OCI-LY3 (cell line): ENCODE results near the gene EMSY.

ENCODE experiments used
- H2AFZ ChIP-seq: fragments of 200-600, 300-600 bp; shearing (Covaris generic); 2 replicates; pipeline ENCODE4 v1.6.0; 2014; ENCODE audit warnings: antibody characterized with exemption, low read depth, low read length
- H3K27ac ChIP-seq: fragments of 200-600, 300-600 bp; sonication (generic); 2 replicates; pipeline ENCODE4 v1.5.1; 2014; ENCODE audit warnings: mild to moderate bottlenecking, low read length, moderate library complexity, mixed read lengths
- H3K27me3 ChIP-seq: fragments of 200-600, 300-600 bp; sonication (generic); 2 replicates; pipeline ENCODE4 v1.6.1; 2014; ENCODE audit warnings: low read depth, low read length, mixed read lengths
- H3K36me3 ChIP-seq: fragments of 200-600, 300-600 bp; sonication (generic); replicated peaks from 2 replicates; pipeline ENCODE3; 2014; ENCODE audit warnings: low read depth, low read length, mixed read lengths
- H3K4me1 ChIP-seq: fragments of 300-600, 200-600 bp; sonication (generic); 2 replicates; pipeline ENCODE4 v1.6.1; 2014; ENCODE audit warnings: low read length, mixed read lengths
- H3K4me2 ChIP-seq: fragments of 200-600, 300-600 bp; sonication (generic); 2 replicates; pipeline ENCODE4 v1.6.1; 2014; ENCODE audit warnings: low read length, mixed read lengths
- H3K4me3 ChIP-seq: fragments of 300-600, 200-600 bp; sonication (generic); 2 replicates; pipeline ENCODE4 v1.5.1; 2014; ENCODE audit warnings: antibody characterized with exemption, mild to moderate bottlenecking, low read length, moderate library complexity
- H3K79me2 ChIP-seq: fragments of 300-600, 200-600 bp; shearing (Covaris generic); 2 replicates; pipeline ENCODE4 v1.6.1; 2014; ENCODE audit warnings: mild to moderate bottlenecking, low read length, mixed read lengths
- H3K9ac ChIP-seq: fragments of 300-600, 200-600 bp; shearing (Covaris generic); 2 replicates; pipeline ENCODE4 v1.6.0; 2014; ENCODE audit warnings: mild to moderate bottlenecking, low read length, moderate library complexity
- H3K9me3 ChIP-seq: fragments of 200-600, 300-600 bp; shearing (Covaris generic); 2 replicates; pipeline ENCODE4 v1.6.1; 2014; ENCODE audit warnings: low read length, mixed read lengths; ENCODE audit not compliant: insufficient read depth
- H4K20me1 ChIP-seq: fragments of 200-600, 300-600 bp; sonication (generic); 2 replicates; pipeline ENCODE4 v1.6.1; 2016; ENCODE audit warnings: low read length, mixed read lengths; ENCODE audit not compliant: insufficient read depth
- CTCF ChIP-seq: fragments of 200-600, 300-600 bp; sonication (generic); IDR thresholded peaks from 2 replicates; pipeline ENCODE4 v1.5.1; 2014; ENCODE audit warnings: antibody characterized with exemption, low read length, low read depth
- EZH2phosphoT487 ChIP-seq: fragments of 200-600 bp; shearing (Covaris generic); IDR thresholded peaks from 2 replicates; pipeline ENCODE4 v1.6.1; 2018; ENCODE audit warnings: antibody characterized with exemption, mixed run types, low read depth

Gene EMSY

GRCh38 chr11:76596652-76597051, 151.8 kb downstream of the EMSY start:
- TF ChIP-seq CTCF (0 out of 2 replicates have a peak, but pooled peaks have one; percentile 9), EZH2phosphoT487 (no peak)
- H3K4me2 ChIP-seq = no peak overlapping the region
- peaks cover 7% of the 10 kb centered on the region; the same call in 1 of the 2 replicates for H3K27me3 ChIP-seq
- no peaks in the 10 kb centered on the region for H3K36me3 ChIP-seq
- no peaks in the 10 kb centered on the region for H4K20me1 ChIP-seq
- H2AFZ ChIP-seq = no peak overlapping the region
- H3K4me3 ChIP-seq = no peak overlapping the region
- H3K27ac ChIP-seq = no peak overlapping the region
- no peaks in the 10 kb centered on the region for H3K79me2 ChIP-seq
- peaks cover 20% of the 10 kb centered on the region for H3K4me1 ChIP-seq
- H3K9me3 ChIP-seq = no peaks in the 10 kb centered on the region
- no peak overlapping the region for H3K9ac ChIP-seq

- no peak overlapping the region for H3K4me3 ChIP-seq
- peaks cover 5% of the 10 kb centered on the region; the same call in 1 of the 2 replicates for H3K27me3 ChIP-seq
- no peaks in the 10 kb centered on the region for H3K9me3 ChIP-seq
- no peak overlapping the region for H3K27ac ChIP-seq
- H3K36me3 ChIP-seq = no peaks in the 10 kb centered on the region
- H2AFZ ChIP-seq = no peak overlapping the region
- no peak overlapping the region for H3K9ac ChIP-seq
- TF ChIP-seq CTCF (no peak), EZH2phosphoT487 (no peak)
- peaks cover 20% of the 10 kb centered on the region for H3K4me1 ChIP-seq
- no peaks in the 10 kb centered on the region for H4K20me1 ChIP-seq
- peak overlapping the region; percentile 9 for H3K4me2 ChIP-seq
- H3K79me2 ChIP-seq = no peaks in the 10 kb centered on the region
Measured at GRCh38 chr11:76597533-76598425, 153.0 kb downstream of the EMSY start.

GRCh38 chr11:76598426-76598839, 153.6 kb downstream of the EMSY start:
- Histone ChIP-seq H3K4me2 (peak overlapping the region; percentile 9), H3K9ac (no peak overlapping the region), H3K27ac (no peak overlapping the region), H3K4me3 (no peak overlapping the region), H3K36me3 (no peaks in the 10 kb centered on the region), H3K79me2 (no peaks in the 10 kb centered on the region), H4K20me1 (no peaks in the 10 kb centered on the region), H3K9me3 (no peaks in the 10 kb centered on the region), H3K27me3 (no peaks in the 10 kb centered on the region), H2AFZ (no peak overlapping the region), H3K4me1 (peaks cover 20% of the 10 kb centered on the region)
- TF ChIP-seq CTCF = peak; percentile 94
- no peak for TF ChIP-seq EZH2phosphoT487
